ENCODE data around the gene NANOS2.

NANOS2 gene

GRCh38 chr19:45876411-45877197, 38.0 kb downstream of the NANOS2 start:
- Histone ChIP-seq H3K27ac (ENCODE audit: low read depth, low read length, poor library complexity, severe bottlenecking) (no peak overlapping the region), H3K27me3 (ENCODE audit: insufficient read depth, low read length) (peaks cover 4% of the 10 kb centered on the region; the same call in 1 of the 2 replicates), H4K20me1 (ENCODE audit: insufficient read depth, low read length) (no peaks in the 10 kb centered on the region), H3K4me3 (ENCODE audit: low read depth, low read length, poor library complexity, severe bottlenecking) (no peak overlapping the region), H3K36me3 (ENCODE audit: insufficient read depth, low read length) (no peaks in the 10 kb centered on the region), H3K79me2 (ENCODE audit: insufficient read depth, low read length) (no peaks in the 10 kb centered on the region), H3K9me3 (ENCODE audit: low read length) (no peaks in the 10 kb centered on the region), H3F3A (ENCODE audit: insufficient read depth, low read length) (no peaks in the 10 kb centered on the region), H3K4me2 (ENCODE audit: low read length) (no peak overlapping the region), H3K9me2 (ENCODE audit: low read depth, low read length) (no peaks in the 10 kb centered on the region), H2AFZ (ENCODE audit: low read length) (no peak overlapping the region), H3K9ac (ENCODE audit: low read length) (no peak overlapping the region), H3K4me1 (ENCODE audit: insufficient read depth, low read length, severe bottlenecking) (peaks cover 3% of the 10 kb centered on the region)
- no peak for TF ChIP-seq EZH2 (IDR thresholded peaks at IDR 0.05; ENCODE audit: borderline replicate concordance, low read length)
- TF ChIP-seq CTCF (IDR thresholded peaks at IDR 0.05; ENCODE audit: low read length) = no peak

GRCh38 chr19:45876161-45876410, 38.5 kb downstream of the NANOS2 start:
- no peaks in the 10 kb centered on the region for H3K36me3 ChIP-seq (ENCODE audit: insufficient read depth, low read length)
- H3K4me3 ChIP-seq (ENCODE audit: low read depth, low read length, poor library complexity, severe bottlenecking) = no peak overlapping the region
- H4K20me1 ChIP-seq (ENCODE audit: insufficient read depth, low read length) = no peaks in the 10 kb centered on the region
- no peaks in the 10 kb centered on the region for H3K9me3 ChIP-seq (ENCODE audit: low read length)
- peaks cover 3% of the 10 kb centered on the region for H3K4me1 ChIP-seq (ENCODE audit: insufficient read depth, low read length, severe bottlenecking)
- H3K9ac ChIP-seq (ENCODE audit: low read length) = no peak overlapping the region
- peaks cover 4% of the 10 kb centered on the region; the same call in 1 of the 2 replicates for H3K27me3 ChIP-seq (ENCODE audit: insufficient read depth, low read length)
- H3K4me2 ChIP-seq (ENCODE audit: low read length) = no peak overlapping the region
- no peaks in the 10 kb centered on the region for H3F3A ChIP-seq (ENCODE audit: insufficient read depth, low read length)
- TF ChIP-seq CTCF (IDR thresholded peaks at IDR 0.05; ENCODE audit: low read length) (no peak), EZH2 (IDR thresholded peaks at IDR 0.05; ENCODE audit: borderline replicate concordance, low read length) (no peak)
- H2AFZ ChIP-seq (ENCODE audit: low read length) = no peak overlapping the region
- H3K9me2 ChIP-seq (ENCODE audit: low read depth, low read length) = no peaks in the 10 kb centered on the region
- H3K27ac ChIP-seq (ENCODE audit: low read depth, low read length, poor library complexity, severe bottlenecking) = no peak overlapping the region
- H3K79me2 ChIP-seq (ENCODE audit: insufficient read depth, low read length) = no peaks in the 10 kb centered on the region

- H3K79me2 ChIP-seq (ENCODE audit: insufficient read depth, low read length) = no peaks in the 10 kb centered on the region
- H3K36me3 ChIP-seq (ENCODE audit: insufficient read depth, low read length) = no peaks in the 10 kb centered on the region
- peaks cover 3% of the 10 kb centered on the region for H3K4me1 ChIP-seq (ENCODE audit: insufficient read depth, low read length, severe bottlenecking)
- H3K4me3 ChIP-seq (ENCODE audit: low read depth, low read length, poor library complexity, severe bottlenecking) = no peak overlapping the region
- peaks cover 4% of the 10 kb centered on the region; the same call in 1 of the 2 replicates for H3K27me3 ChIP-seq (ENCODE audit: insufficient read depth, low read length)
- no peak overlapping the region for H2AFZ ChIP-seq (ENCODE audit: low read length)
- H4K20me1 ChIP-seq (ENCODE audit: insufficient read depth, low read length) = no peaks in the 10 kb centered on the region
- H3K9me3 ChIP-seq (ENCODE audit: low read length) = no peaks in the 10 kb centered on the region
- no peak overlapping the region for H3K4me2 ChIP-seq (ENCODE audit: low read length)
- TF ChIP-seq EZH2 (IDR thresholded peaks at IDR 0.05; ENCODE audit: borderline replicate concordance, low read length) (no peak), CTCF (IDR thresholded peaks at IDR 0.05; ENCODE audit: low read length) (no peak)
- H3K9me2 ChIP-seq (ENCODE audit: low read depth, low read length) = no peaks in the 10 kb centered on the region
- no peaks in the 10 kb centered on the region for H3F3A ChIP-seq (ENCODE audit: insufficient read depth, low read length)
- H3K9ac ChIP-seq (ENCODE audit: low read length) = no peak overlapping the region
- no peak overlapping the region for H3K27ac ChIP-seq (ENCODE audit: low read depth, low read length, poor library complexity, severe bottlenecking)
These were observed 40.0 kb downstream of the NANOS2 start for GRCh38 chr19:45874620-45874966.

All from OCI-LY1 (cell line).